AG10803 (cell line): Measurements from ENCODE around the gene ANO10.

ENCODE experiments used
- DNase-seq: peaks from one replicate; pipeline ENCODE4 v3.0.0; 2010; ENCODE audit warnings: low read depth
- H3K4me3 ChIP-seq: 2 replicates; pipeline ENCODE4 v1.5.1; 2011; ENCODE audit warnings: mild to moderate bottlenecking, low read length, control low read depth
- TF ChIP-seq, protein P1 (sequence below): conservative IDR thresholded peaks from 2 replicates; pipeline ENCODE4 v1.5.1; 2011; ENCODE audit warnings: mild to moderate bottlenecking, low read length, control low read depth, inconsistent platforms

ANO10 gene

DNA sequence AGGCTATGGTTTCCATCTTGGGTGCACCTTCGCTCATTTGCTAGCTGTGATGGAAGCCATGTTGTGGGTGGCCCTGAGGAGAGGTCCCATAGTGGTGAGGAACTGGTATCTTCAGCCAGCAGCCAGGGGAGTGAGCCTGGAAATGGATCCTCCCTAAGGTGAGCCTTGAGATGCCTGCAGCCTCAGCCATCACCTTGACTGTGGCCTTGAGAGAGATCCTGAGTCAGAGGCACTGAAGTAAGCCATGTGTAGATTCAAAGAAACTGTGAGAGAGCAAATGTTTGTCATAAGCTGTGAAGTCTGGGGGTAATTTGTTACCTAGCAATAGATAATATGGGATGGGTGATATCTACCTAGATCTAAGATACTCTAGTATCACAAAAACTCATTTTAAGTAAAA, 230.2 kb downstream of the ANO10 start:
- TF ChIP-seq, protein P1, sequence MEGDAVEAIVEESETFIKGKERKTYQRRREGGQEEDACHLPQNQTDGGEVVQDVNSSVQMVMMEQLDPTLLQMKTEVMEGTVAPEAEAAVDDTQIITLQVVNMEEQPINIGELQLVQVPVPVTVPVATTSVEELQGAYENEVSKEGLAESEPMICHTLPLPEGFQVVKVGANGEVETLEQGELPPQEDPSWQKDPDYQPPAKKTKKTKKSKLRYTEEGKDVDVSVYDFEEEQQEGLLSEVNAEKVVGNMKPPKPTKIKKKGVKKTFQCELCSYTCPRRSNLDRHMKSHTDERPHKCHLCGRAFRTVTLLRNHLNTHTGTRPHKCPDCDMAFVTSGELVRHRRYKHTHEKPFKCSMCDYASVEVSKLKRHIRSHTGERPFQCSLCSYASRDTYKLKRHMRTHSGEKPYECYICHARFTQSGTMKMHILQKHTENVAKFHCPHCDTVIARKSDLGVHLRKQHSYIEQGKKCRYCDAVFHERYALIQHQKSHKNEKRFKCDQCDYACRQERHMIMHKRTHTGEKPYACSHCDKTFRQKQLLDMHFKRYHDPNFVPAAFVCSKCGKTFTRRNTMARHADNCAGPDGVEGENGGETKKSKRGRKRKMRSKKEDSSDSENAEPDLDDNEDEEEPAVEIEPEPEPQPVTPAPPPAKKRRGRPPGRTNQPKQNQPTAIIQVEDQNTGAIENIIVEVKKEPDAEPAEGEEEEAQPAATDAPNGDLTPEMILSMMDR = no peak
- DNase-seq = no peak
- no peak overlapping the region for H3K4me3 ChIP-seq

DNA sequence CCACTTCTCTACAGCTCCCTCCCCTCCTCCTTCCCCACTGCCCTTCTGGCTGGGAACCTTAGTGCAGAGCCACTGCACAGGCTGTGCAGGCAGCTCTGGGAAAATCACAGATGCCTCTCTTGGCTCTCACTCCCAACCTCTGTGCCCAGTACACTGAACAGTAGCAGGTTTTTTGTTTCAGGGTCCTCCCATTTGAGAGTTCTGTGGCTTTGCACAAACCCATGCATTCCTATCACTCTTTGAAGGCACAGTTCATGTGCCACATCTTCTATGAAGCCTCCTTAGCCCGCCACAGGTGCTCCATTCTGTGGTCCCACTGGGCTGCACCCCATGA, 231.6 kb downstream of the ANO10 start:
- no peak overlapping the region for H3K4me3 ChIP-seq
- DNase-seq = no peak
- TF ChIP-seq, protein P1 = no peak

DNA sequence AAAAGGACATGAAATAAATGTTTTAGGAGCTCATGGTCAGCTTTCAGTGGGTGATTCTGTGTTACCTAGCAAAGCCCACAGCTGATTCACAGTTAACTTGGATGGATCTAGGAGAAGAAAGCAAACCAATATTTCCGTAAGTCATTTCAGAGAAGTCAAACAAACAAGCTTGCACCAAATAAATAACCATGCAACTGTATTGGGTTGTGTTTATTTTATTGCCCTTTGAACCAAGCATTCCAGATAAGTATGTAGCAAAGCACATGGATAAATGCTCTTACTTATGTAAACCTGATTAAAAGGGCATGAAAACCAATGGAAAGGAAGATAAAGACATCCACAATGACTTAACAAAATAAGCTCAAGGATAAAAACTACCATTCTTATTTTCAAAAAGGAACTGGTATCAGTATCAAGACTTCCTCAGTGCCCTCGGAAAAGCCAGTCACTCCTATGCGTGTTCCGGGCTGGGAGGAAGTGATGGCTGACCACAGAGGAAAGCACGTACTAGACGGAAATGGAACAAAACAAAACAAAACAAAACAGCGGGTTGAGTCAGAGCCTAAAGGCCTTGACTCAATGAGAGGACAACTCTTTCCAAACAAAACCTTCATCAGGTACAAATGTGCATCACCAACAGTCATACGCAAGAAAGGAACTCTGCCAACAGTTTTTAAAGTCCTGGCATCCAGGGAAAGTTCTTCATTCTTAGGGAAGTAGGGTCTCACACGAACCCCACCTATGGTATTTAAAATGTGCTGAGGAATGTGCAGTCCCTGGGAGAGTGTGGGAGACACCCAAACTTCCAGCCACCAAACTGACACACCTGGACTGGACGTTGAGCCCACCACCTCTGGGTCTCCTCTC, 232.2 kb downstream of the ANO10 start:
- no peak overlapping the region for H3K4me3 ChIP-seq
- TF ChIP-seq, protein P1 = no peak
- DNase-seq = no peak

DNA sequence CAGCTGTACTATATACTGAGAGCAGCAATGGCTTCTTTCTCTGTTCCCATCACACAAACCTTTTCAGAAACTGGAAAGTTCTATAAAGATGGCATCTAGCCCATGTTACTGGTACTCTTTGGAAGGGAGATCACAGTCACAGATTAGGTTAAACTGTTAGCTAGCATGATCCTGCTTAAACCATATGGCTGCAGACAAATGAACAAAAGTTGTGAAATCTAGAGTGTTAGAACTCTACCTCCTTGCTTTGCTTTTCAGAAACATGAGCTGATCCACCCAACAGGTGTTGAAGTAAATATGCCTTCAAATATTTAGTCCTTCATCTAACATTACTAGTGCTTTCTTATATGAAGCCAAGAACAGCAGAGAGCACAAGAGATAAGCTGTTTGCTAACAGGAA, 232.9 kb downstream of the ANO10 start:
- no peak for DNase-seq
- TF ChIP-seq, protein P1 = no peak
- no peak overlapping the region for H3K4me3 ChIP-seq

DNA sequence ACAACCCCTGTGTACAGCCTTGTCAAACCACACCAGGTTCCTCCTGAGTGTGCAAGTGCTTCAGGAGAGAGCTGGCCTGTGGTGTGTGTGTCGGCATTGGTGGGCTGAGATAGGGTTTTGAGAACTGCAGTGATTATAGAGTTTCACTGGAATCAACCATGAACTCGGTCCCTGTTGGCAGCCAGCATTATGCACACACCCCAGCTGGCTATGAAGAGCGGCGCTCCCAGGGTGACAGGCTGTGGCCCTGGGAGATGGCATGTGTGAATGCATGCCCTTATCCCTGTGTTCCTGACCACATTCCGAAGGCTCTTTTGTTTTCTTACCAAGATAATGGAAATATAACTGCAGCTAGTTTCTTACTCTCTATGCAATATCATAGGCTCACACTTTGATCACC, 233.6 kb downstream of the ANO10 start:
- no peak for DNase-seq
- TF ChIP-seq, protein P1 = no peak
- no peak overlapping the region for H3K4me3 ChIP-seq

DNA sequence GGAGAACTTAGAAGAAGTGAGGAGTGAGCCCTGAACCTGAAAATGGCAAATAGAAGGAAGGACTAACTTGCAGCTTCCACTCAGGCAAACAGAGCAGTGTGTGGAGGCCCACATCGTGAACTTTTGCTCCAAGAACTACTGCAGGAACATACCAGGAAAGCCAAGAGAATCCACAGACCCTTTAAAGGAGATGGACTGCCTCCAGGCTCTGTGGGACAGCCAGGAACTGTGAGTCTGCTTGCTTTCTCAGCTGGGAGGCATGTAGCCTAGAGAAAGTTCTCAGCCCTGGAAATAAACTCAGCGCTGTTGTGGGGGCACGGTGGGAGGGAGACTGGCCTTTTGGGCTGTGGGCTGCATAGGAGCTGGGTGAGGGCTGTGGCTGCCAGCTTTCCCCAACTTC, 242.5 kb downstream of the ANO10 start:
- peak; percentile 69 for DNase-seq
- TF ChIP-seq, protein P1 = no peak
- H3K4me3 ChIP-seq = no peak overlapping the region
